ENCODE data around the gene HSD17B14. TPM values are rescaled to one million over a fixed set of nuclear protein-coding genes. Genes with fewer than 3 reads are reported as not detected.

Gene HSD17B14
- total RNA-seq, 2 experiments from 2014 or later = 0.93 to 1.3 TPM

DNA sequence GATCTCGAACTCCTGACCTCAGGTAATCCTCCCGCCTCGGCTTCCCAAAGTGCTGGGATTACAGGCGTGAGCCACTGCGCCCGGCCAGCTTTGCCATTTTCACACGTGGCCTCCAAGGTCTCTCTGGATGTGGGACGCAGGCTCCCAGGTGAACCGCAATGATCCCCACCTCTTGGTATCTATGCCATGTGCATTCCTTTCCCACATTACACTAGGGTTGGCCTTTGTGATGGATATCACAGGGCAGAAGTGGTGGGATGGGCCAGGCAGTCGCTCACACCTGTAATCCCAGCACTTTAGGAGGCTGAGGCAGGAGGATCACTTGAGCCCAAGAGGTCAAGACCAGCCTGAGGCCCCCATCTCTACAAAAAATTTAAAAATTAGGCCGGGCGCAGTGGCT lies 58.6 kb downstream of the HSD17B14 start:
- POLR2A ChIA-PET = no interaction called here
- intact Hi-C loops (cut with DNase I, micrococcal nuclease) = no loop called here
- Histone ChIP-seq H3K4me3 (ENCODE audit: low read length) (no peak overlapping the region), H3K36me3 (ENCODE audit: insufficient read depth, low read length) (no peaks in the 10 kb centered on the region), H3K4me1 (ENCODE audit: insufficient read depth, low read length) (peaks cover 4% of the 10 kb centered on the region), H3K27me3 (ENCODE audit: control insufficient read depth in 1 of 2, insufficient read depth in 2 of 2, low read length in 2 of 2) (peaks cover 0 to 2% of the 10 kb centered on the region in 2 experiments), H3K27ac (ENCODE audit: low read depth in 1 of 2, low read length in 2 of 2) (no peak overlapping the region), H3K9me3 (ENCODE audit: control insufficient read depth in 1 of 2, insufficient read depth in 1 of 2, low read length in 2 of 2) (no peaks in the 10 kb centered on the region)
- Mint-ChIP-seq H3K27ac (no peak overlapping the region), H3K4me1 (ENCODE audit: low read depth) (peaks cover 4% of the 10 kb centered on the region), H3K9me3 (no peaks in the 10 kb centered on the region), H3K27me3 (peaks cover 12% of the 10 kb centered on the region), H3K4me3 (no peak overlapping the region), H3K36me3 (ENCODE audit: low read depth) (no peaks in the 10 kb centered on the region)
- TF ChIP-seq, protein P1, sequence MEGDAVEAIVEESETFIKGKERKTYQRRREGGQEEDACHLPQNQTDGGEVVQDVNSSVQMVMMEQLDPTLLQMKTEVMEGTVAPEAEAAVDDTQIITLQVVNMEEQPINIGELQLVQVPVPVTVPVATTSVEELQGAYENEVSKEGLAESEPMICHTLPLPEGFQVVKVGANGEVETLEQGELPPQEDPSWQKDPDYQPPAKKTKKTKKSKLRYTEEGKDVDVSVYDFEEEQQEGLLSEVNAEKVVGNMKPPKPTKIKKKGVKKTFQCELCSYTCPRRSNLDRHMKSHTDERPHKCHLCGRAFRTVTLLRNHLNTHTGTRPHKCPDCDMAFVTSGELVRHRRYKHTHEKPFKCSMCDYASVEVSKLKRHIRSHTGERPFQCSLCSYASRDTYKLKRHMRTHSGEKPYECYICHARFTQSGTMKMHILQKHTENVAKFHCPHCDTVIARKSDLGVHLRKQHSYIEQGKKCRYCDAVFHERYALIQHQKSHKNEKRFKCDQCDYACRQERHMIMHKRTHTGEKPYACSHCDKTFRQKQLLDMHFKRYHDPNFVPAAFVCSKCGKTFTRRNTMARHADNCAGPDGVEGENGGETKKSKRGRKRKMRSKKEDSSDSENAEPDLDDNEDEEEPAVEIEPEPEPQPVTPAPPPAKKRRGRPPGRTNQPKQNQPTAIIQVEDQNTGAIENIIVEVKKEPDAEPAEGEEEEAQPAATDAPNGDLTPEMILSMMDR (IDR thresholded peaks at IDR 0.05) = no peak
- ATAC-seq (ENCODE audit: poor library complexity) (no peak), DNase-seq (no peak)
- CTCF ChIA-PET = no interaction called here

DNA sequence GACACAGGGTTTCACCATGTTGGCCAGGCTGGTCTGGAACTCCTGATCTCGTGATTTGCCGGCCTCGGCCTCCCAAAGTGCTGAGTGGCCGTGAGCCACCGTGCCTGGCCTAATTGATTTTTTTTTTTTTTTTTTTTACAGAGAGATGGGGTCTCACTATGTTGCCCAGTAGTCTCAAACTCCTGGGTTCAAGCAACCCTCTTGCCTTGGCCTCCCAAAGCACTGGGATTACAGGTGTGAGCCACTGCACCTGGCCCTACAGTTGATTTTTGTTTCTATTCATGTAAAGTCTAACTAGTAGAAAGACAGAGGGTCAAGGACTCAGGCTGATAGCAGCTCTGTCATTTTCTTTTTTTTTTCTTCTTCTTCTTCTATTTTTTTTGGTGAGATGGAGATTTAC lies 59.2 kb downstream of the HSD17B14 start:
- no peak overlapping the region for H3K27ac Mint-ChIP-seq
- H3K4me3 Mint-ChIP-seq = no peak overlapping the region
- CTCF ChIA-PET = no interaction called here
- ATAC-seq (ENCODE audit: poor library complexity) (no peak), DNase-seq (no peak)
- H3K36me3 ChIP-seq (ENCODE audit: insufficient read depth, low read length) = no peaks in the 10 kb centered on the region
- peaks cover 11% of the 10 kb centered on the region for H3K27me3 Mint-ChIP-seq
- peaks cover under 1% of the 10 kb centered on the region for H3K4me1 Mint-ChIP-seq (ENCODE audit: low read depth)
- no peak overlapping the region for H3K27ac ChIP-seq (ENCODE audit: low read depth in 1 of 2, low read length in 2 of 2)
- no peaks in the 10 kb centered on the region for H3K9me3 ChIP-seq (ENCODE audit: control insufficient read depth in 1 of 2, insufficient read depth in 1 of 2, low read length in 2 of 2)
- TF ChIP-seq, protein P1 (IDR thresholded peaks at IDR 0.05) = no peak
- H3K27me3 ChIP-seq (ENCODE audit: control insufficient read depth in 1 of 2, insufficient read depth in 2 of 2, low read length in 2 of 2) = peaks cover 0 to 2% of the 10 kb centered on the region in 2 experiments
- intact Hi-C loops (cut with DNase I, micrococcal nuclease) = no loop called here
- H3K4me3 ChIP-seq (ENCODE audit: low read length) = no peak overlapping the region
- H3K4me1 ChIP-seq (ENCODE audit: insufficient read depth, low read length) = no peaks in the 10 kb centered on the region
- no peaks in the 10 kb centered on the region for H3K9me3 Mint-ChIP-seq
- no peaks in the 10 kb centered on the region for H3K36me3 Mint-ChIP-seq (ENCODE audit: low read depth)
- POLR2A ChIA-PET = no interaction called here

DNA sequence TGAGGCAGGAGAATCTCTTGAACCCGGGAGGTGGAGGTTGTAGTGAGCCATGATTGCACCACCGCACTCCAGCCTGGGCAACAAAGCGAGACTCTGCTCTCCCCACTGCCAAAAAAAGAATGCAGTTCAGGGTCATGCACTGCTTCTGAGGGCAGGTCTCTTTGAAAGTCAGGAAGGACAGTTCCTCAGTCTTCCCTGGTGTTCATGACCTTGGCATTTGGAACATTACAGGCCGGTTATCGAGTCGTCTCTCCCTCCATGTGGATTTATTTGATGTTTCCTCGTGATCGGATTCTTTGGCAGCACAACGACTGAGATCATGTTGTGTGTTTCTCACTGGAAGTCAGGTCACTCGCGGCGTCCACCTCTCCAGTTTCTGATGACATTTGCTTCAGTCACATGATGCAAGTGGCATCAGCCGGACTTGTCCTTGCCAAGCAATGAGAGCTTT lies 63.8 kb downstream of the HSD17B14 start:
- ATAC-seq (ENCODE audit: poor library complexity) (no peak), DNase-seq (no peak)
- peaks cover 20% of the 10 kb centered on the region for H3K27me3 Mint-ChIP-seq
- Histone ChIP-seq H3K4me1 (ENCODE audit: insufficient read depth, low read length) (no peaks in the 10 kb centered on the region), H3K27me3 (ENCODE audit: control insufficient read depth in 1 of 2, insufficient read depth in 2 of 2, low read length in 2 of 2) (peaks cover 4 to 6% of the 10 kb centered on the region in 2 experiments), H3K4me3 (ENCODE audit: low read length) (no peak overlapping the region), H3K36me3 (ENCODE audit: insufficient read depth, low read length) (no peaks in the 10 kb centered on the region), H3K9me3 (ENCODE audit: control insufficient read depth in 1 of 2, insufficient read depth in 1 of 2, low read length in 2 of 2) (no peaks in the 10 kb centered on the region), H3K27ac (ENCODE audit: low read depth in 1 of 2, low read length in 2 of 2) (no peak overlapping the region)
- no peaks in the 10 kb centered on the region for H3K9me3 Mint-ChIP-seq
- POLR2A ChIA-PET = no interaction called here
- TF ChIP-seq, protein P1 (IDR thresholded peaks at IDR 0.05) = no peak
- H3K4me1 Mint-ChIP-seq (ENCODE audit: low read depth) = no peaks in the 10 kb centered on the region
- intact Hi-C loops (cut with DNase I, micrococcal nuclease) = no loop called here
- CTCF ChIA-PET = no interaction called here
- no peak overlapping the region for H3K27ac Mint-ChIP-seq
- H3K4me3 Mint-ChIP-seq = no peak overlapping the region
- H3K36me3 Mint-ChIP-seq (ENCODE audit: low read depth) = no peaks in the 10 kb centered on the region

All from CD4-positive, alpha-beta T cell (primary cell).